Right renal pelvis (tissue), 4 donors: Measurements from ENCODE around the gene LRRFIP1. TPM values are rescaled to one million over a fixed set of nuclear protein-coding genes. Genes with fewer than 3 reads are reported as not detected.
"Not testable (repeated sequence)": the region's sequence is repeated elsewhere in the genome, so short reads cannot be mapped to it uniquely, and the experiment has no call there.

Experiments
- DNase-seq, 4 donors: peaks; one replicate each; pipeline ENCODE4 v3.0.0-alpha.2; 2013; ENCODE audit warnings: low read depth in 4 of 4, low spot score in 3 of 4, missing footprints in 1 of 4
- polyA plus RNA-seq, 4 donors: library from polyadenylated mRNA; unstranded; fragments of 120-200 nt; gene quantifications; one replicate each; pipeline ENCODE4 v1.2.1, GENCODE V29; 2013; ENCODE audit not compliant: insufficient read length in 4 of 4

The LRRFIP1 gene
- polyA plus RNA-seq, 4 donors = 76.4 to 97.5 (median 87.9) TPM

DNA sequence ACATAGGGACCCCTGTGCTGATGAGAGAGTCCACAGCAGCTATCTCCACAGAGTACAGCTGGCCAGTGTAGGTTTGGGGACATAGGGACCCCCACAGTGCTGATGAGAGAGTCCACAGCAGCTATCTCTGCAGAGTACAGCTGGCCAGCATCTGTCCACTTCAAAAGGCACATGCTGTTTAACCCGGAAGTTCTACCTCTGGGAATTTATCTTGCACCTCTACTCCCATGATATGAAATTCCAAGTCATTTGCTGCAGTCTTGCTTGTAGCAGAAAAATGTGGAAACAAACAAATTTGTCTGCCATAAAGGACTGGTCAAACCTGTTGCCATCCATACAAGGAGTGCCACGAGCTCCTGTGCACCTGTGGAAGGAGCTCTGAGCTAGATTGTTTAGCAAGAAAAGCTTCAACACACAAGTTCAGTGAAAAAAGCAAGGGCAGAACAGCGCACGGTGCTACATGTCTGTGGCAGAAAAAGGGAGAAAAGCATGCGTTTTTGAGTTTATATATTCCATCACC lies 33.1 kb downstream of the LRRFIP1 start:
- no peak for DNase-seq

DNA sequence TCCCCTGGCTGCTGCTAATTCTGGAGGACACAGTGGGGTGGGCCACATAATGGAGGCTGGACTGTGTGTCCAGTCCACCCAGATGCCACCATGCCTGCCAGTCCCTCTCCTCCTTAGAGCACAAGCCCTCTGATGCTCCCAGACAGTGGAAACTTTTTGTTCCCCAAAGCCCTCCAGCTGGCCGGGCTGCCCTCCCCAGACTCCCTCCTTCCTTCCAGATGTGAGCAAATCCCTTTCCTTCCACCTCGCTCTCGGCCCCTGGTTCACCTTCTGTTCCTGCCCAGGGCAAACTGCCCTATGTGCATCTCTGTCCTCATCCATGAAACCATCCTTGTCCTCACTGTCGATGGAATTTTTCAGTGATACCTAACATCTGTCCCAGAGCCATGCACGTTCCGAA lies 33.9 kb downstream of the LRRFIP1 start:
- DNase-seq = no peak

DNA sequence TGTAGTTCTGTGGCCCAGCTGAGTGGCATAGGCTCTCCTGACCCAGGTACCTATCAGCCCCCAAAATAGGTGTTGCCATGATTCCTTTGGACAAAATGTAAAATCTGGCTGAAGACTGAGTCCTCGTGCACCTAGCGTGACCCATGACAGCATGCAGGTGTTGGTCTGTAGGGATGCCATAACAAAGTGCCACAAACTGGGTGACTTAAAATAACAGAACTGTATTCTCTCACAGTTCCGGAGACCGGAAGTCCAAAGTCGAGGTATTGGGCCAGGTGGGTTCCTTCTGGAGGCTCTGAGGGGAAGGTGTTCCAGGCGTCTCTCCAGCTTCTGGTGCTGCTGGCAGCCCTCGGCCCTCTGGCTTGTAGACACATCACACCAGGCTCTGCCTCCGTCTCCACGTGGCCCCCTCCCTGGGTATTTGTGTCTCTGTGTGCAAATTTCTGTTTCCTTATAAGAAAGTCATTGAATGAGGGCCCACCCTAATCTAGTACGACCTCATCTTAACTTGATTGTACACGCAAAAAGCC lies 34.5 kb downstream of the LRRFIP1 start:
- DNase-seq = no peak

DNA sequence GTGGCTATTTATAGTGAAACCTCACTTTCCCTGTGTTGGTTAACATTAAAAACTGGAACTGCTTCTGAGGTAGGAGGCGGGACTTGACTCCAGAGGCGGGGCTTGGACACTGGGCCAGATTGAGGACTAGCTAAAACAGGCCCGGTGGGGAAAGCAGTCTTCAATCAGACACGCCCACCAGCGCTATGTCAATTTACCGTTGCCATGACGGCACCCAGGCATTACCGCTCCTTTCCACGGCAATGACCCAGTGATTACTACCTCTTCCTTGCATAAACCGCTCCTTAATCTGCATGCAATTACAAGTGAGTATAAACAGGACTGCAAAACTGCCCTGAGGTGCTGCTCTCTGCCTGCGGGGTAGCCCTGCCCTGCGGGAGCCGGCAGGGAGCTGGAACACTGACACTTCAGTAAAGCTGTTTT lies 35.3 kb downstream of the LRRFIP1 start:
- peak in 3 of 4 donors; percentile 83 to 86 (median 85) for DNase-seq

DNA sequence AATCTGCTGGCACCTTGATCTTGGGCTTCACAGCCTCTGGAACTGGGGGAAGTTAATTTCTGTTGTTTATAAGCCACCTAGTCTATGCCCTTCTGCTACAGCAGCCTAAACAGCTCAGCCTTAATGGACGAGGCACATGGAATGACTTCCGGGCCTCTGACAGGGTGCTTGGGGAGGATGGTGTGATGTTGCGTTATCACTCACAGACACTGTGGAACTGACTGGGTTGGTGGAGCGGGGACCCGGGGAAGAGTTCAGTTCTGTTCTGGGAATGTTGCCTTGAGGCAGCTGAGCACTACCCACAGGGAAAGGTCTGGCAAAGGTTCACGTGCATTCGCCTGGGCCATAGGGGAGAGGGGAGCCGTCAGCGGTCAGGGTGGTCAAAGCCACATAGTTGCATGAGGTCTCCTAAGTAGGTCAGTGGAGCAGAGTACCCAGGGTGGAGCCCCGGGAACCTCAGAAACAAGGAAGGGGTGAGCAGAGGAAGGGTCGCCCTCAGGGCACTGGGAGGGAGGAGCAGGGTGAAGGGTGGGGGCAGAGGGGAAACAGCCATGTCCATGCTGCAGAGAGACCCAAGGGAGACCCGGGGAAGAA lies 36.2 kb downstream of the LRRFIP1 start:
- DNase-seq = no peak

DNA sequence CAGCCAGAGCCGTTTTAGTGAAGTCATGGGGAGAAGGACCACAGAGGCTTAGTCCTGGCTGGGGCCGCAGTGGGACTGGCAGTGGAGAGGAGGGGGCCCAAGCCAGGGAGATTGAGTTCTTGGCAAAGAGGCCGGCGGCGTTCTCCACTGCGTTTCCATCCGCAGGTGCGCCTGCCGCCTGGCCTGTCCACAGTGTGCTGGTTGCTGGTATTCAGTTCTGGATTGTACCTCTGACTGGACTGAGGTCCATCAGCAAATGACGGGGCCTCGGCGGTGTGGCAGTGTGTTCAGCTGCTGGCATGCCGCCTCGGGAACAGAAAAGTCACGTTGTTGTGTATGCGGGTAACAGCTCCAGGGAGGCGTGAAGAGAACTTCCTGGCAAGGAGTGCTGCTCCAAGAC lies 36.8 kb downstream of the LRRFIP1 start:
- DNase-seq = no peak

DNA sequence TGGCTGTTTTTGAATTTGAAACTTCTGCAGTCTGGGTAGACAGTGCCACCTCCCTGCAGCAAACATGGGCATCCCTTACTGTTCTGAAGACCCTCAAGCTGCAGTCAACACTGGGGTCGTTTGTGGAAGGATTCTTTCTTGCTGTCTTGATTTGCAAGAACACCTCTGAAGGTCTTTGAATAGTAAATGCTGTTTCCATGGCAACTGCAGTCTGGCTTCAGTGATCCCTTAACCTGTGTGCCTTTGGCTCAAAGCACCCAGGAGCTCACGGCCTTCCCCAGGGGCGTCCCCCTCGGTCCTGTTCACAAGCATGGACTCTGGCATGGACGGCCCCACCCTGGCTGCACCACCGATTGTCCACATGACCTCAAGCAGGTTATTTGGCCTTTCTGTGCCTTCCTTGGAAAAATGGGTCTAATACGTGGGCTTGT lies 38.3 kb downstream of the LRRFIP1 start:
- DNase-seq = no peak

DNA sequence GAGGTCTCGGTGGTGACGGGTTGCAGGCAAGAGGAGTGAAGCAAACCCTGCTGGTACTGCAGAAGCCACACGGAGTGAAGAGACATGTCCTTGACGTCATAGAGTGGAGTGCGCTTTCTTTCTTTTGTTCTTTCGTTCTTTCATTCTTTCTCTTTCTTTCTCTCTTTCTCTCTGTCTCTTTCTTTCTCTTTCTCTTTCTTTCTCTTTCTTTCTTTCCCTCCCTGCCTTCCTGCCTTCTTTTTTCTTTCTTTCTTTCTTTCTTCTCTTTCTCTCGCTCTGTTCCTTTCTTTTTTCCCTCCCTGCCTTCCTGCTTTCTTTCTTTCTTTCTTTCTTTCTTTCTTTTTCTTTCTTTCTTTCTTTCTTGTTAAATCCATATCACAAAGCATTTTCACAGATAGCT lies 39.2 kb downstream of the LRRFIP1 start:
- no peak for DNase-seq

DNA sequence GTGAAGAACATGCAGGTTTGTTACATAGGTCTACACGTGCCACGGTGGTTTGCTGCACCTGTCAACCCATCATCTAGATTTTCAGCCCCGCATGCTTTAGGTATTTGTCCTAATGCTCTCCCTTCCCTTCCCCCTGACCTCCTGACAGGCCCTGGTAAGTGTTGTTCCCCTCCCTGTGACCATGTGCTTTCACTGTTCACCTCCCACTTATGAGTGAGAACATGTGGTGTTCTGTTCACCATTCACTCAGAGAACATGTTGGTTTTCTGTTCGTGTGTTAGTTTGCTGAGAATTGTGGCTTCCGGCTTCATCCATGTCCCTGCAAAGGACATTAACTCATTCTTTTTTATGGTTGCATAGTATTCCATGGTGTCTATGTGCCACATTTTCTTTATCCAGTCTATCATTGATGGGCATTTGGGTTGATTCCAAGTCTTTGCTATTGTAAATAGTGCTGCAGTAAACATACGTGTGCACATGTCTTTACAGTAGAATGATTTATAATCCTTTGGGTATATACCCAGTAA lies 39.7 kb downstream of the LRRFIP1 start:
- DNase-seq = not testable (repeated sequence)

DNA sequence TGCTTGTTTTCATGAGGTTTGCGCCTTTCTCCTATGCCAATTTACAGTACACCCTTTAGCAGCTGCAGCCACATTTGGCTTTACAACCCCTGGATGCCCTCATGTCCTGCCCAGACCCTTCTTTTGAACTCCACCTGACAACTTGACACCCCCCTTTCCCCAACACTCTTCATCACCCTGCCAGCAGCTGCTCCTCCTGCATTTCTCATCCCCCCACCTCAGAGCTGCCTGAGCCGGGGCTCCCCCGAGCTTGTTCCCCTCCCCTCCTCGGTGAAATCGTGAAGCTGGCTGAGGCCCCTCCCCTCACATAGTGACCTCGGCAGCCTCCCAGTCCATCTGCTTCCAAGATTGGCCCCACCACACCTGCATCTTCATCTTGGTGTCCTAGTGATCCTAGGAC lies 40.5 kb downstream of the LRRFIP1 start:
- DNase-seq = no peak

DNA sequence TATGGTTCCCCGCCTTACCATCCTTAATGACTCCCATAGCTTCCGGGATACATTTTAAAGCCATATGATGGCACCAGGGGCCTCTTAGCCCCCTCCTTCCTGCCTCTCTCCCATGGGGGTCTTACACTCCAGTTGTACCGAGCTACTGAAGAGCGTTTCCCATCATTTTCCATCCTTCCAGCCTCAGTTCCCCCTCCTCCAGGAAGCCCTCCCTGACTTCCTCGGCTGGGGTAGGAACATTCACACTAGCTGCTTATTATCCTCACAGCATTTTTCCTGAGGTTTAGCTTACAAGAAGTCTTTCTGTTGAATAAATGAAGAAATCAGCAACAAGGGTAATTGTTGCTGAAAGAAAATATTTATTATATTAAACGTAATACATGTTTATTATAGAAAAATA lies 41.1 kb downstream of the LRRFIP1 start:
- DNase-seq = no peak

DNA sequence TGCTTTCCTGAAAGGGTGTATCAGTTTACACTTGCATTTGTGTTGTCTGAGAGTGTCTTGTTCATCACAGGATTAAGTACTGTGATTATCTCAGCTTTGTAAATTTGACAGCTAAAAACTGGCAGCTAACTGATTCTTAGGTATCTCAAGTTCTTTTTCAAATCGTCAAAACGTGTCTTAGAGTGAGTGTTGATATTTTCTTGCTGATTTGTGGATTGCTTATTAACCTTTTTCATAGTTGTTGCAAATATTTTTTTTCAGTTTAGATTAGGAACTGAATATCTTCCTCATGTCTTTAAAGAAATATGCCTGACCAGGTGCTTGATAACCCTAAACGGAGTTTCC lies 41.9 kb downstream of the LRRFIP1 start:
- DNase-seq = no peak

DNA sequence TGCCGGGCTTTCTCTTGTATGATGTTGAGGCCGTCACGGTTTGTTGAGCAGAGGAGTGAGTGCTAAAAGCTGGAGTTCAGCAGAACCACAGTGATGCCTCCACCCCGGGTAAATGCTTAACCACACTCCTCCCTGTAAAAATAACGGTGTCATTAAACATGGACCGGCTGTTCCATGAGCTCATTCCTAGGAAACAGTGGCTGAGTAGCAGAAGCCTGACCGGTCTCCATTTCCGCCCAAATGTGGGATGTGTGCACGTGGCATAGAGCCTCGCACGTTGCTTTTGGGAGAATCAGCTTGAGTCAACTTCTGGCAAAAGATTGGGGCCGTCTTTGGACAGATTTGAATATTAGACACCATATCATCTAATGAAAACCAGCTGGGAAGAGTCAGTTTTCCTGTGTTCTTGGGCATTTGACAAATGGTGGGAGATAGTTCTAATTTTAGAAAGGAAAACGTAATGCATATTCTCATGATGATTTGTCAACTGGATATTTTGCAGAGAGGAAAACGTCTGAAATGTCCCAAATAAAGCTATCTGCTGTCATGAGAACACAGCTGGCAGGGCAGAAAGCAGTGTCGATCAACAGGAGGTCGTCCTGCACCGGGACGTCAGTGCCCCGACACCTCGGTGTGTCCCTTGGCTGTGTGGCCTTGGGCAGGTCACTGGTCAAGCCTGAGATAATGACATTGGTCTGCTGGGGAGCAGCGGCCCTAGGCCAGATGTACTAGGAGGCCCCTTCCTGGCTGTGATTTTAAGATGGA lies 42.4 kb downstream of the LRRFIP1 start:
- DNase-seq = peak in 3 of 4 donors; percentile 88 to 95 (median 89)

DNA sequence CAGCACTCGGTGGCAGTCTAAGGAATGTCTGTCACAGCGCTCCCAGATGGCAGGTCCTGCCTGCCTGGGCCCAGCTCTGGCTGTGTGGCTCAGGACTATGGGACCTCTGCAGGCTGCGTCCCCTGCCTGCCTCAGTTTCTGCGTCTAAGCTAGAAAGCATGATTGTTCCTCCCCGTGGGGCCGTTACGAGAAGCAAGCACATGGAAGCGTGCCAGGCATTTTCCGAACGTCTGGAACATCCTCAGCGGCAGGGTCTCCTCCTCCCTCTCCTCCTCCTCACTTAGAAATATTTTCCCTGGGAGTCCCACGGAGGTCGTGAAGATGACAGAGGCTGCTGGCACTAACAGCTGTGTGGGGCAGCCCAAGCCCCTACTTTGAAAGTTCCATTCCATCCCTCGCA lies 43.3 kb downstream of the LRRFIP1 start:
- DNase-seq = no peak

DNA sequence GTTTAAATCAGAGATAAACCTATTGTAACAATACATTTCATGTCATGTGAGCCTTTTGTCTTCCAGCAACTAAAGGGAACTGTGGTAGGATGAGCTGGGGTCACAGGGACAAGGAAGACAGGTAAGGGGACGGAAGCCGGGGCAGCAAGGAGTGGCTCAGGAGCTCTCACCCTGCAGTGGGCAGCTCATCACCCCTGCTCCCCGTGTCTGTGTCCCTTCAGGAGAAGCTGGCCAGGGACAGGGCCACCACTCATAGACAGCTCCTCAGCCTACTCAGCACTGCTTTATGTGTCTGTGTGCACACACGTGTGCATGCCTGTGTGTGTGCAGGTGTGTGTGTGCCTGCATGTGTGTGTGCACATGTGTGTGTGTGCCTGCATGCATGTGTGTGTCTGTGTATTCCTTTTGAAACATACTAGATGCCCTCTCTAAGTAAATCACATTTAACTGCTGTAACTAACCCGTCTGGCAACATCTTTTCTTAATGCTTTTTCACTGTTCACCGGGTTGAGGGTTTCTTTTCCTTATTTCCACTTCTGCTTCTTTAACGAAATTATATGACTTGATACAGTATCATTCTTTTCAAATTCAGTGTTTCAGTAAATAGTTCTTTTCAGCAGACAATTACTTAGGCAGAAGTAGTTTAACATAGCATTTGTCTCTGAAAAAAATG lies 44.2 kb downstream of the LRRFIP1 start:
- DNase-seq = no peak

DNA sequence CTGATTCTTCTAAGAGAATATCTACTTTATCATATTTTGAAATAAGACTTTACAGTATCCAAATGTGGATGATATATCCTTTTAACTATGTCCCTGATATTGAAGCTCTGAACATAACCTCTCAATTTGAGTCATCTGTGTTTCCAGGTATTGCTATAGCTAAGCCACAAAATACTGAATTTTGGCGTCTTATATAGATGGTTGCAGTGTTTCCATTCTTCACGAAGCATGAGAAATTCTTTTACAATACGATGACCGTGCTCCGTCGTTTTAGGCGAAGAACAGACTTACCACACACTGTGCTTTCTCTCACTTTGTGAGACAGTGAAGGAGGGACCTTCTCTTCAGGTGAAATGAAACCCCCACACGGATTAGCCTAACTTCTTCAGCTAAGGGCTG lies 45.3 kb downstream of the LRRFIP1 start:
- no peak for DNase-seq

DNA sequence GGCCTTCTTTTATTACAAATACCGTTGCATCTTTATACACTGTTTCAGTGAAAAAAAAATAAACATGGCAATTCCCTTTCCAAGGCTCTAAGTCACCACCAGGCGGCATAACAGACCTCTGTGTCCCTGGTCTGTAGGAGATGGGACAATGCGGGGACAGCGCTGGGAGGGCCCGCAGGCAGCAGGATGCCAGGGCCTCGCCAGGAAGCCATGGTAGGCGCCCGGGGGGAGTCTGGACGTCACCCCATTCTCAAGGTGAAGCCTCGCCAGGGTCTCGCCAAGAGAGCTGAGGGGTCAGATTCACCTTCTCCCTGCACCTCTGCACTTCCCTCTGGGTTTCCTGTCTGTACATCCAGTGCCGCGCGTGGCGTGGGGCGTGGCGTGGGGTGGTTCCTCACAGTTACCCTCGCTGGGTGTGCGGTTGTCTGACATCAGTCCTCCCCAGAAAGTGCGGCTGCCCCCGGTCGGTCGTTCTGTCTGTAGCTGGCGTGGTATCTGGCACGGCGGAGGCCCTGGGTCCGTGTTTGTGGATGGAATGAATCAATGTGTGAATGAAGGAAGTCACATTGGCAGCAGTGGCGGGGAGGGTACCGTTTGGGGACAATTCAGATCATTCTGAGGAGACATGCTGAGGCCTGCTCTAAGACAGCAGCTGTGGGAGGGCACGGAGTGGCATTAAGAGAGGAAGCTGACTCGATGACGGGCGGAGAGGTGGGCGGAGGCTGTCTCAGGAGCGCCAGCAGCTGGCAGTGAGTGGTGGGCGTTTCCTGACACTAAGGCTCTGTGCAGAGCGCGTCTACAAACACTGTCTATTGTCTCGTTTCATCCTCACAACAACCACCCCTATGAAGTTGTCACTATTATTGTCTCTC lies 46.0 kb downstream of the LRRFIP1 start:
- DNase-seq = no peak

DNA sequence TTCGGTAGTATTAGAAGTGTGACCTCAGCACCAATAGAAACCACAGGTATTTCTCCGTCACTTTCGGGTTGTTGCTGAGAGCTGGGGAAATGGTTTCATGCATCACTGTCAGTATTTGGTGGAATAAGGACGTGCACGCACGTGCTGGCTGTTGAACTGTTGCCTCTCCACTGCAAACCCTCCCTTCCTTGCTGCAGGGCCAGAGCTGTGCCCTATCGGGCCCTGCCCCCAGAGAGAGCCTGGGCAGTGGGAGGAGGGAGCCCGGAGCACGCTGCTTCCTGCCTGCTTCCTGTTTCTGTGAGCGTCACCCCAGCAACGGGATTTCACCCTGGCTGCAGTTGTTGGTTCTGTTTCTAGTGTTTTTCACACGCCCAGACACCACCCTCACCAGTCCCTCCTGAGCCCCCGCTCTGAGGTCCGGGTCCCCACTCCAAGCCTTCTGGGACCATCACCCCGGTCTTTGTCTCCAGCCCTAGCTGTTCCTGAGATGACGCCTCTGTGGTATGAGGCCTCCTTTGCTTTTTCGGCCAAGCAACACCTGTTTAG lies 47.4 kb downstream of the LRRFIP1 start:
- DNase-seq = no peak

DNA sequence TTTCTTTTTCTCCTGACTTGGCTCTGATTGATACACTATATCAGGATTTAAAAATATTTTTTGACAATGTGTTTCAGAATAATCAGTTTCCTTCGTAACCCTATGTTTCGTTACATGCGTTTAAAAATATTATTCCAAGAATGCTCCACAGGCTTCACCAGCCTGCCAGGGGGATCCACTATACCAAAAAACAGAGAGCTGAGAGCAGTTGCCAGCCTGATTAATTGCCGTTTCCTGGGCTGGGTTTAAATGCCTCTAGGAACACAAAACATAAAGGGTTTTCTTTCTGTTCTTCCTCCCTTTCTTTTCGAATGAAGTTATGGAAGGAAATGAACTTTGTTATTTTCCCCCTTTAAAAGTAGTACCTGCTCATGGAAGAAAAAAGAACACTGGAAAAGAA lies 47.9 kb downstream of the LRRFIP1 start:
- no peak for DNase-seq
